ENCODE results near the gene AGAP1. TPM values are rescaled to one million over a fixed set of nuclear protein-coding genes. Genes with fewer than 3 reads are reported as not detected.

The AGAP1 gene
- total RNA-seq, 2 experiments from 2014 or later = 1.8 to 2.0 TPM

- Mint-ChIP-seq H3K9me3 (no peaks in the 10 kb centered on the region), H3K36me3 (no peaks in the 10 kb centered on the region), H3K27ac (no peak overlapping the region), H3K4me1 (ENCODE audit: low read depth) (peaks cover 19% of the 10 kb centered on the region), H3K4me3 (no peak overlapping the region), H3K27me3 (peaks cover 23% of the 10 kb centered on the region)
- ChIA-PET POLR2A (no interaction called here), CTCF (no interaction called here)
- no peak for DNase-seq
- intact Hi-C loops (cut with micrococcal nuclease) = no loop called here
These were observed 460.4 kb downstream of the AGAP1 start for GRCh38 chr2:235954281-235954680.

GRCh38 chr2:235954888-235955480, 461.1 kb downstream of the AGAP1 start:
- H3K36me3 Mint-ChIP-seq = no peaks in the 10 kb centered on the region
- H3K4me3 Mint-ChIP-seq = no peak overlapping the region
- DNase-seq = no peak
- intact Hi-C loops (cut with micrococcal nuclease) = no loop called here
- H3K27ac Mint-ChIP-seq = no peak overlapping the region
- CTCF ChIA-PET = no interaction called here
- peaks cover 17% of the 10 kb centered on the region for H3K27me3 Mint-ChIP-seq
- H3K9me3 Mint-ChIP-seq = no peaks in the 10 kb centered on the region
- H3K4me1 Mint-ChIP-seq (ENCODE audit: low read depth) = peaks cover 19% of the 10 kb centered on the region
- POLR2A ChIA-PET = no interaction called here

DNA sequence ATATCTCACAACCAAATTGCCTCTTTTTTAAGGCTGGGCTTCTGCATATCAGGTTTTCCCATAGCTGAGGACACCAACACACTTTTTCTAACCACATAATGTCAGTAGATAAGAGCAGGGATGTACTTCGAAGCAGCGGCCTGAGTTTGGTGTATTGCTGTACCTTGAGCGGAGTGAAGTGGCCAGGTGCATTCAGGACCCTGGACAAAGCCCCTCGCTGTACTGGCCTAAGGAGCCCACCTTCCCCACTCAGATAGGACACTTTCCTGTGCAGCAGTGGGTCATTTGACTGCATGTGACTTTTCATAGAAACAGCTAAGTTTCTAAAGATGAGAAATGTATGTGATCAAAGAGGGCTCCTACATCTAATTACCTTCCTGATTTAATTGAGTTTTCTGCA, 461.8 kb downstream of the AGAP1 start:
- Mint-ChIP-seq H3K27ac (no peak overlapping the region), H3K27me3 (peaks cover 14% of the 10 kb centered on the region), H3K4me1 (ENCODE audit: low read depth) (peaks cover 17% of the 10 kb centered on the region), H3K4me3 (no peak overlapping the region), H3K9me3 (no peaks in the 10 kb centered on the region), H3K36me3 (no peaks in the 10 kb centered on the region)
- CTCF ChIA-PET = no interaction called here
- POLR2A ChIA-PET = no interaction called here
- no peak for DNase-seq
- intact Hi-C loops (cut with micrococcal nuclease) = no loop called here

- intact Hi-C loops (cut with micrococcal nuclease) = no loop called here
- H3K27me3 Mint-ChIP-seq = peaks cover 10% of the 10 kb centered on the region
These were observed 462.6 kb downstream of the AGAP1 start for GRCh38 chr2:235956281-235956970.

DNA sequence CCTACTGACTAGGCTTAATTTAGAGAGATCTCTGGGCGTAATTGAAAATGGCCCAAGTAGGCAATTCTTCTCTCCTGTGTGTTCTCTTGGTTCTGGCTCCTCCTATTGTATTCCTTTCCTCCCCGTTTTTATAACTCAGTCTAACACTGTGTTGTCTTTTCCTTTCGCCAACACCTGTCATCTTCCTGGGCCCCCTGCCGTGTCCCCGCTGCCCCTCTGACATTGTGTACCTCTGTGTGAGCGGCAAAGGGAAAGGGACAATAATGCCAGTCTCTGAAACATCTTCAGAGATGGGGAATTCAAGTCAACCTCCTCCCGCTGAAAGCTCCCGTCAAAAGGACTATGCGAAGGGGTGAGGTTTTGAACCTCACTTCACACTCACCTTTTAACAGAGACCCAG, 463.4 kb downstream of the AGAP1 start:
- intact Hi-C loops (cut with micrococcal nuclease) = no loop called here
- ChIA-PET CTCF (no interaction called here), POLR2A (no interaction called here)
- no peak overlapping the region for H3K27ac Mint-ChIP-seq
- peaks cover 7% of the 10 kb centered on the region for H3K27me3 Mint-ChIP-seq
- DNase-seq = no peak
- no peak overlapping the region for H3K4me3 Mint-ChIP-seq
- H3K4me1 Mint-ChIP-seq (ENCODE audit: low read depth) = peaks cover 4% of the 10 kb centered on the region
- H3K9me3 Mint-ChIP-seq = no peaks in the 10 kb centered on the region
- no peaks in the 10 kb centered on the region for H3K36me3 Mint-ChIP-seq

More at GRCh38 chr2:235956281-235956970, 462.6 kb downstream of the AGAP1 start:
- H3K36me3 Mint-ChIP-seq = no peaks in the 10 kb centered on the region
- no peak for DNase-seq
- POLR2A ChIA-PET = interaction anchor here (0.7 kb wide), 1 partner anchor 483 kb away, joined by 4 read pairs; no protein-coding TSS in a partner anchor
- no peak overlapping the region for H3K27ac Mint-ChIP-seq
- no peaks in the 10 kb centered on the region for H3K9me3 Mint-ChIP-seq
- CTCF ChIA-PET = no interaction called here
- peaks cover 12% of the 10 kb centered on the region for H3K4me1 Mint-ChIP-seq (ENCODE audit: low read depth)
- no peak overlapping the region for H3K4me3 Mint-ChIP-seq

- Mint-ChIP-seq H3K4me1 (ENCODE audit: low read depth) (no peaks in the 10 kb centered on the region), H3K27ac (no peak overlapping the region), H3K9me3 (no peaks in the 10 kb centered on the region), H3K4me3 (no peak overlapping the region), H3K27me3 (peaks cover 4% of the 10 kb centered on the region), H3K36me3 (no peaks in the 10 kb centered on the region)
- no peak for DNase-seq
- intact Hi-C loops (cut with micrococcal nuclease) = no loop called here
- ChIA-PET POLR2A (no interaction called here), CTCF (no interaction called here)
These were observed 464.5 kb downstream of the AGAP1 start for GRCh38 chr2:235958221-235958930.

GRCh38 chr2:235958931-235959410, 465.1 kb downstream of the AGAP1 start:
- Mint-ChIP-seq H3K4me1 (ENCODE audit: low read depth) (no peaks in the 10 kb centered on the region), H3K27ac (no peak overlapping the region), H3K27me3 (peaks cover 4% of the 10 kb centered on the region), H3K9me3 (no peaks in the 10 kb centered on the region), H3K4me3 (no peak overlapping the region), H3K36me3 (no peaks in the 10 kb centered on the region)
- POLR2A ChIA-PET = no interaction called here
- intact Hi-C loops (cut with micrococcal nuclease) = no loop called here
- DNase-seq = no peak
- CTCF ChIA-PET = no interaction called here

GRCh38 chr2:235960011-235960715, 466.3 kb downstream of the AGAP1 start:
- H3K27me3 Mint-ChIP-seq = peaks cover 2% of the 10 kb centered on the region
- no peaks in the 10 kb centered on the region for H3K4me1 Mint-ChIP-seq (ENCODE audit: low read depth)
- ChIA-PET POLR2A (no interaction called here), CTCF (no interaction called here)
- H3K27ac Mint-ChIP-seq = no peak overlapping the region
- no peaks in the 10 kb centered on the region for H3K9me3 Mint-ChIP-seq
- no peak overlapping the region for H3K4me3 Mint-ChIP-seq
- no peaks in the 10 kb centered on the region for H3K36me3 Mint-ChIP-seq
- intact Hi-C loops (cut with micrococcal nuclease) = no loop called here
- DNase-seq = no peak

DNA sequence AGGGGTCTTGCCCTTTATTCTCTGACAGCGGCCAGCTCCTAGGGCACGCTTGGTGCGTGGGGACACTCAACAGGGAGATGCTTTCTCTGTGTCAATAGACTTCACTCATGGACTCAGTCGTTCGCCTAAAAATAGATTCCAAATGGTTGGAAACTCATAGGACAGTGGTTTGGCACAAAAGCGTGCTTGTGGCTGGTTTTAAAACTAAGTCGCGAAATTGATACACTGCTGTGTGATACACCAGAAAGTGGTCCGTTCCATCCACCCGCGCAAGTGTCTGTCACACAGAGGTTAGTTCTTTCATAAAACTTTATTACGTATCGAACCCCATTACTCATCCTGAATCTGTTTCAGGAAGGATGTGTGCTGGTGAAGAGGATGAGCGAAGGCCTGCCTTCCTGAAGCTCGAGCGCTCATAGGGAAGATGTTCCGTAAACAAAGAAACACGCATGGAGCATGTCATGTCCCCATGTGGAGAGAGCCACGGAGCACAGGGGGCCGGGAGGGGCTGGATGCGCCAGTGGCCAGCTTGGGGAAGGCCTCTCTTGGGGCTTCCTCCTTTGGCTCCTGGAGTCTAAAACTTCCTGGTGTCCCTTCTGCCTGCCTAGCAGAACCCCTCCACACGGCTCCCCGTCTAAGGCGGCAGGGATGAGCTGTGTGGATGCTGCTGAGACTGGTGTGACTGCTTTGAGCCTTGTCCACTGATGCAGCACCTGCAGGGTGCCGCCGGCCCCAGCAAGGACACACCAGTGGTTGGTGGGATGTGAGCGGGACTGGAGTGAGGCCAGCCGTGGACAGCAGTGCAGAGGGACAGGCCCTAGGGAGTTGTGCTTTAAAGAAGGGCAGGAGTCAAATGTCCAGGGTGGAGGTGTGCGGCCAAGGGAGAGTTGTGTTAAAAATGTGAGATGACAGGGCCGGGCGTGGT, 467.1 kb downstream of the AGAP1 start:
- H3K4me1 Mint-ChIP-seq (ENCODE audit: low read depth) = no peaks in the 10 kb centered on the region
- ChIA-PET POLR2A (no interaction called here), CTCF (no interaction called here)
- intact Hi-C loops (cut with micrococcal nuclease) = no loop called here
- H3K36me3 Mint-ChIP-seq = no peaks in the 10 kb centered on the region
- H3K9me3 Mint-ChIP-seq = no peaks in the 10 kb centered on the region
- no peak for DNase-seq
- H3K27me3 Mint-ChIP-seq = peaks cover 2% of the 10 kb centered on the region
- no peak overlapping the region for H3K4me3 Mint-ChIP-seq
- no peak overlapping the region for H3K27ac Mint-ChIP-seq

GRCh38 chr2:235961711-235962110, 467.9 kb downstream of the AGAP1 start:
- CTCF ChIA-PET = no interaction called here
- POLR2A ChIA-PET = no interaction called here

GRCh38 chr2:235963853-235964577, 470.2 kb downstream of the AGAP1 start:
- intact Hi-C loops (cut with micrococcal nuclease) = no loop called here
- Mint-ChIP-seq H3K27ac (no peak overlapping the region), H3K4me3 (no peak overlapping the region), H3K27me3 (no peaks in the 10 kb centered on the region), H3K9me3 (no peaks in the 10 kb centered on the region), H3K4me1 (ENCODE audit: low read depth) (no peaks in the 10 kb centered on the region), H3K36me3 (no peaks in the 10 kb centered on the region)
- ChIA-PET POLR2A (no interaction called here), CTCF (no interaction called here)
- no peak for DNase-seq

More at GRCh38 chr2:235961711-235962110, 467.9 kb downstream of the AGAP1 start:
- DNase-seq = no peak
- peaks cover 2% of the 10 kb centered on the region for H3K27me3 Mint-ChIP-seq
- H3K4me1 Mint-ChIP-seq (ENCODE audit: low read depth) = no peaks in the 10 kb centered on the region
- H3K36me3 Mint-ChIP-seq = no peaks in the 10 kb centered on the region
- intact Hi-C loops (cut with micrococcal nuclease) = no loop called here
- no peaks in the 10 kb centered on the region for H3K9me3 Mint-ChIP-seq
- H3K4me3 Mint-ChIP-seq = no peak overlapping the region
- H3K27ac Mint-ChIP-seq = no peak overlapping the region
